PC-3 (cell line): ENCODE measurements around the gene CSAD. TPM values are rescaled to one million over a fixed set of nuclear protein-coding genes. Genes with fewer than 3 reads are reported as not detected.
A peak's percentile ranks its signal among the peaks of the same experiment; 100 is the strongest.
"Not testable (repeated sequence)": the region's sequence is repeated elsewhere in the genome, so short reads cannot be mapped to it uniquely, and the experiment has no call there.

Experiments used
- ATAC-seq: fragments of 200-7000 bp; cut with Tn5 transposase; 2 replicates; pipeline ENCODE4 v1.9.1; 2020; ENCODE audit warnings: mild to moderate bottlenecking, moderate library complexity
- BruUV-seq: library from RNA; stranded (reverse); fragments of 400-500 nt; replicated peaks from 2 replicates; lab custom pipeline; 2021; lab: Mats Ljungman, UMichigan
- CTCF ChIA-PET: fragments of 300-600 bp; sonication (Branson Sonifier 250); formaldehyde crosslinking; loops from one replicate; lab custom pipeline; 2022; ENCODE audit warnings: antibody characterized with exemption; lab: Charles Lee
- POLR2A ChIA-PET: fragments of 300-600 bp; sonication (Branson Sonifier 250); formaldehyde crosslinking; loops from one replicate; lab custom pipeline; 2022; ENCODE audit warnings: antibody characterized with exemption; ENCODE audit not compliant: unreplicated experiment; lab: Charles Lee
- DNase-seq: peaks from one replicate; pipeline ENCODE4 v3.0.0-alpha.2; 2015
- H2AFZ ChIP-seq: fragments of 300-600 bp; sonication (generic); 2 replicates; pipeline ENCODE4 v1.6.0; 2016; ENCODE audit warnings: antibody characterized with exemption, low read length
- H3F3A ChIP-seq: fragments of 300-600 bp; sonication (generic); one replicate; pipeline ENCODE4 v1.6.0; 2017; ENCODE audit warnings: antibody characterized with exemption, low read length, control low read depth, mild to moderate bottlenecking; ENCODE audit not compliant: unreplicated experiment
- H3K27ac ChIP-seq: fragments of 300-600 bp; sonication (generic); 2 replicates; pipeline ENCODE4 v1.5.1; 2016; ENCODE audit warnings: mild to moderate bottlenecking, low read length
- H3K27me3 ChIP-seq: fragments of 300-600 bp; sonication (generic); 2 replicates; pipeline ENCODE4 v1.6.1; 2016; ENCODE audit warnings: low read length, mixed read lengths
- H3K36me3 ChIP-seq: fragments of 300-600 bp; sonication (generic); 2 replicates; pipeline ENCODE4 v1.6.1; 2016; ENCODE audit warnings: low read depth, mixed run types, low read length, mixed read lengths
- H3K4me1 ChIP-seq: fragments of 300-600 bp; sonication (generic); 2 replicates; pipeline ENCODE4 v1.5.1; 2016; ENCODE audit warnings: low read length; ENCODE audit not compliant: insufficient read depth
- H3K4me2 ChIP-seq: fragments of 300-600 bp; sonication (generic); 2 replicates; pipeline ENCODE4 v1.6.0; 2016; ENCODE audit warnings: low read length
- H3K4me3 ChIP-seq: fragments of 300-600 bp; sonication (generic); 2 replicates; pipeline ENCODE4 v1.5.1; 2016; ENCODE audit warnings: mild to moderate bottlenecking, low read length, mixed read lengths
- H3K79me2 ChIP-seq: fragments of 300-600 bp; sonication (generic); 2 replicates; pipeline ENCODE4 v1.6.1; 2017; ENCODE audit warnings: low read length, mixed read lengths
- H3K9ac ChIP-seq: fragments of 300-600 bp; sonication (generic); 2 replicates; pipeline ENCODE4 v1.6.0; 2016; ENCODE audit warnings: mild to moderate bottlenecking, low read length
- H3K9me2 ChIP-seq: fragments of 300-600 bp; sonication (generic); replicated peaks from 2 replicates; pipeline ENCODE4 v1.6.1; 2016; ENCODE audit warnings: mixed run types, low read length, mixed read lengths
- H3K9me3 ChIP-seq: fragments of 300-600 bp; sonication (generic); 2 replicates; pipeline ENCODE4 v1.6.1; 2016; ENCODE audit warnings: low read length, mixed read lengths
- H4K20me1 ChIP-seq: fragments of 300-600 bp; sonication (generic); 2 replicates; pipeline ENCODE4 v1.6.1; 2016; ENCODE audit warnings: low read length, mixed read lengths
- EZH2 ChIP-seq: fragments of 300-600 bp; sonication (generic); IDR thresholded peaks from one replicate; pipeline ENCODE4 v1.6.1; 2017; ENCODE audit warnings: antibody characterized with exemption, mild to moderate bottlenecking, low read length; ENCODE audit not compliant: unreplicated experiment
- EZH2phosphoT487 ChIP-seq: fragments of 300-600 bp; sonication (generic); IDR thresholded peaks from 2 replicates; pipeline ENCODE4 v1.6.1; 2018; ENCODE audit warnings: mild to moderate bottlenecking, antibody characterized with exemption, low read length, borderline replicate concordance
- intact Hi-C: fragments of 100-400 bp; cut with micrococcal nuclease; formaldehyde crosslinking; loops from 2 replicates; pipeline ENCODE4 v1.9.0; 2023
- total RNA-seq: library from RNA; depleted of rRNA; stranded (reverse); fragments of >200 nt; gene quantifications from 2 replicates; pipeline ENCODE4 v1.2.3, GENCODE V29; 2014
- TF ChIP-seq, protein P1 (sequence below): fragments of 300-600 bp; sonication (generic); conservative IDR thresholded peaks from 2 replicates; pipeline ENCODE4 v1.5.1; 2017; ENCODE audit warnings: antibody characterized with exemption, low read depth, mild to moderate bottlenecking, low read length

Gene CSAD
- total RNA-seq, 1 experiment from 2014 or later: 21.5 TPM

DNA sequence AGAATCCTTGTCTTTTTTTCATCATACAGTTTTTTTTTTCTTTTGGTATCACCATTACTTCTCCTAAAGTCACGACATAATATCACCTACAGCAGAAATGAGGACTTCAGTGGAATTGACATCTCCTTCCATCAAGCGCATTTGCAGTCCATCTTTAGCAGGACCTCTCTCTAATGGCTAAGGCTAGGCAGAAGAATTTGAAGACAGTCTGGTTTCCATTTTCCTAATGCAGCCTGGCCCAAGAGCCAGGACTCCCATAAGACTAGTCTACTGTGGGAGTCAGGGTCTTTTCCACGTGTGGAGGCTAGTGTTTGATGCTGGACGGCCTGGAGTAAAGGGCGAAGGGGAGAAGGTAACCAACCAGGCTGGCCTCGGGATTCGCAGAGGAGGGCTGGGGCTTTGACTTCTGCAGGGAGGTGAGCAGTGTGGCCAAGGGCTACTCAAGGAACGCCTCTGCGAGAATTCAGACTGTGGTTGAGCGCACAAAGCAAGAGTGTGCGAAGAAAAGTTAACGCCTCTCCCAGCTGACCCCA is 972 bp downstream of the CSAD start:
- Histone ChIP-seq H3K4me1 (peaks cover 43% of the 10 kb centered on the region), H3K79me2 (peaks cover 39% of the 10 kb centered on the region), H4K20me1 (no peaks in the 10 kb centered on the region), H3K4me3 (peak overlapping the region; percentile 94), H3K9me2 (no peaks in the 10 kb centered on the region), H3K4me2 (peak overlapping the region; percentile 89), H3K27ac (peak overlapping the region; percentile 90), H3K27me3 (no peaks in the 10 kb centered on the region), H2AFZ (peak overlapping the region; percentile 94), H3K9ac (peak overlapping the region; percentile 84), H3K9me3 (no peaks in the 10 kb centered on the region), H3F3A (peaks cover 12% of the 10 kb centered on the region), H3K36me3 (peaks cover 17% of the 10 kb centered on the region)
- intact Hi-C loops: loop anchor here (2.0 to 10.0 kb wide), 2 partner anchors 41 to 115 kb away; no protein-coding TSS in a partner anchor
- CTCF ChIA-PET: interaction anchor here (0.9 to 1.3 kb wide), 3 partner anchors 21 to 131 kb away, joined by 3 to 8 read pairs (median 4); partner anchors contain the start of gene PFDN5
- ATAC-seq: peak; percentile 25
- POLR2A ChIA-PET: interaction anchor here (0.6 to 0.7 kb wide), 2 partner anchors 44 to 120 kb away, joined by 4 to 6 read pairs; partner anchors contain the start of gene MYG1
- TF ChIP-seq, protein P1, sequence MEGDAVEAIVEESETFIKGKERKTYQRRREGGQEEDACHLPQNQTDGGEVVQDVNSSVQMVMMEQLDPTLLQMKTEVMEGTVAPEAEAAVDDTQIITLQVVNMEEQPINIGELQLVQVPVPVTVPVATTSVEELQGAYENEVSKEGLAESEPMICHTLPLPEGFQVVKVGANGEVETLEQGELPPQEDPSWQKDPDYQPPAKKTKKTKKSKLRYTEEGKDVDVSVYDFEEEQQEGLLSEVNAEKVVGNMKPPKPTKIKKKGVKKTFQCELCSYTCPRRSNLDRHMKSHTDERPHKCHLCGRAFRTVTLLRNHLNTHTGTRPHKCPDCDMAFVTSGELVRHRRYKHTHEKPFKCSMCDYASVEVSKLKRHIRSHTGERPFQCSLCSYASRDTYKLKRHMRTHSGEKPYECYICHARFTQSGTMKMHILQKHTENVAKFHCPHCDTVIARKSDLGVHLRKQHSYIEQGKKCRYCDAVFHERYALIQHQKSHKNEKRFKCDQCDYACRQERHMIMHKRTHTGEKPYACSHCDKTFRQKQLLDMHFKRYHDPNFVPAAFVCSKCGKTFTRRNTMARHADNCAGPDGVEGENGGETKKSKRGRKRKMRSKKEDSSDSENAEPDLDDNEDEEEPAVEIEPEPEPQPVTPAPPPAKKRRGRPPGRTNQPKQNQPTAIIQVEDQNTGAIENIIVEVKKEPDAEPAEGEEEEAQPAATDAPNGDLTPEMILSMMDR: no peak
- TF ChIP-seq EZH2: no peak
- TF ChIP-seq EZH2phosphoT487: no peak
- DNase-seq: peak; percentile 29
- BruUV-seq: TSS peak; percentile 82

DNA sequence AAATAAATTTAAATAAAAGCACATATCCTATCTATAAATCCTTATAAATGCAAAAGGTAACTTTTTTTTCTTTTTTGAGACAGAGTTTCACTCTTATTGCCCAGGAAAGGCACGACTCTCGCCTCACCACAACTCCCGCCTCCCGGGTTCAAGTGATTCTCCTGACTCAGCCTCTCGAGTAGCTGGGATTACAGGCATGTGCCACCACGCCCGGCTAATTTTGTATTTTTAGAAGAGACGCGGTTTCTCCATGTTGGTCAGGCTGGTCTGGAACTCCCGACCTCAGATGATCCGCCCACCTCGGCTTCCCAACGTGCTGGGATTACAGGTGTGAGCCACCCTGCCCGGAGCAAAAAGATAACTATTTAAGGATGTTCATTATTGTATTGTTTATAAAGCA is 1.9 kb downstream of the CSAD start:
- intact Hi-C loops: loop anchor here (10.0 kb wide), 1 partner anchor 114 kb away; no protein-coding TSS in a partner anchor
- H3K27me3 ChIP-seq, H3K27ac ChIP-seq, H2AFZ ChIP-seq, CTCF ChIA-PET, BruUV-seq, H3K9ac ChIP-seq, ATAC-seq, DNase-seq, H4K20me1 ChIP-seq, H3K9me2 ChIP-seq, H3K9me3 ChIP-seq, H3K4me3 ChIP-seq, POLR2A ChIA-PET: not testable (repeated sequence)
- Histone ChIP-seq H3K36me3 (peaks cover 16% of the 10 kb centered on the region), H3K4me1 (peaks cover 47% of the 10 kb centered on the region), H3K4me2 (0 out of 2 replicates have a peak overlapping the region, but pooled peaks have one; percentile 89), H3K79me2 (peaks cover 38% of the 10 kb centered on the region), H3F3A (peaks cover 12% of the 10 kb centered on the region)

GRCh38 chr12:53177447-53177846 is 3.3 kb downstream of the CSAD start:
- ATAC-seq, H3K9ac ChIP-seq, H4K20me1 ChIP-seq, H3K9me2 ChIP-seq, POLR2A ChIA-PET, DNase-seq, H3K9me3 ChIP-seq, H2AFZ ChIP-seq, H3K4me2 ChIP-seq, H3K27me3 ChIP-seq, H3K27ac ChIP-seq, CTCF ChIA-PET, H3K36me3 ChIP-seq, H3K4me3 ChIP-seq, BruUV-seq: not testable (repeated sequence)
- H3K79me2 ChIP-seq: peaks cover 25% of the 10 kb centered on the region
- peaks cover 12% of the 10 kb centered on the region for H3F3A ChIP-seq
- intact Hi-C loops: loop anchor here (10.0 kb wide), 1 partner anchor 113 kb away; no protein-coding TSS in a partner anchor
- H3K4me1 ChIP-seq: peaks cover 52% of the 10 kb centered on the region
